ENCODE results near the gene TBX21. TPM values are rescaled to one million over a fixed set of nuclear protein-coding genes. Genes with fewer than 3 reads are reported as not detected.
A peak's percentile ranks its signal among the peaks of the same experiment; 100 is the strongest.

Gene TBX21
- total and polyA plus RNA-seq, 9 of the 15 experiments (the other 6 are each of a cell fraction or from before 2014, with no cell fraction given) = 0.07 TPM; not detected in 8

GRCh38 chr17:47733047-47733673 lies at the start of gene TBX21 (continued):
- no peak for TF ChIP-seq RBM22 (IDR thresholded peaks at IDR 0.05; ENCODE audit: low read depth, low read length, poor library complexity, severe bottlenecking)
- peak; percentile 22 for TF ChIP-seq CTCFL (IDR thresholded peaks at IDR 0.05; ENCODE audit: borderline replicate concordance, insufficient read depth, low read depth, low read length, poor library complexity, severe bottlenecking)
- TF ChIP-seq CHD7 (IDR thresholded peaks at IDR 0.05; ENCODE audit: low read depth, low read length) = no peak
- TF ChIP-seq RFX1 (IDR thresholded peaks at IDR 0.05) = no peak
- no peak for TF ChIP-seq SIRT6 (IDR thresholded peaks at IDR 0.05; ENCODE audit: low read depth, low read length)
- no peak for TF ChIP-seq ZNF175 (CRISPR knock-in tag; IDR thresholded peaks at IDR 0.05; ENCODE audit: low read depth)
- TF ChIP-seq HNRNPL (IDR thresholded peaks at IDR 0.05; ENCODE audit: low read depth, low read length) = 0 out of 2 replicates have a peak, but pooled peaks have one; percentile 33
- TF ChIP-seq ARID2 (IDR thresholded peaks at IDR 0.05) = no peak
- TF ChIP-seq HNRNPUL1 (IDR thresholded peaks at IDR 0.05; ENCODE audit: low read length) = no peak
- no peak for TF ChIP-seq NFE2L1 (tag; IDR thresholded peaks at IDR 0.05; ENCODE audit: borderline replicate concordance, low read depth)
- TF ChIP-seq NR3C1 (CRISPR knock-in tag; IDR thresholded peaks at IDR 0.05) = no peak

All from K562 (cell line).